Endothelial cell of umbilical vein (primary cell): ENCODE data around the gene ZNF670.

Source experiments
- CTCF ChIP-seq, 2 donors: IDR thresholded peaks; 1 replicate in 1 of 2; 2 replicates in 1 of 2; pipeline ENCODE4 v1.5.1; 2011; ENCODE audit warnings: low read length in 2 of 2, mild to moderate bottlenecking in 2 of 2, moderate library complexity in 2 of 2, control low read depth in 1 of 2, inconsistent platforms in 1 of 2, low read depth in 1 of 2; ENCODE audit not compliant: insufficient read depth in 1 of 2; ENCODE audit errors: extremely low read depth in 1 of 2
- EZH2 ChIP-seq: IDR thresholded peaks from 2 replicates; pipeline ENCODE4 v1.6.1; 2012; ENCODE audit warnings: borderline replicate concordance, low read depth, mild to moderate bottlenecking, moderate library complexity, low read length, inconsistent platforms; ENCODE audit not compliant: severe bottlenecking
- JUN ChIP-seq: IDR thresholded peaks from 2 replicates; pipeline ENCODE4 v1.6.1; 2011; ENCODE audit warnings: borderline replicate concordance, low read depth; ENCODE audit not compliant: insufficient read length, insufficient read depth
- POLR2A ChIP-seq: IDR thresholded peaks from 2 replicates; pipeline ENCODE4 v1.6.1; 2012; ENCODE audit warnings: low read depth, mild to moderate bottlenecking, control low read depth, low read length
- POLR2AphosphoS5 ChIP-seq: IDR thresholded peaks from 2 replicates; pipeline ENCODE4 v1.6.1; 2012; ENCODE audit warnings: low read depth, mild to moderate bottlenecking, control low read depth, low read length, moderate library complexity; ENCODE audit not compliant: insufficient read depth

- TF ChIP-seq CTCF (IDR thresholded peaks at IDR 0.05; ENCODE audit: extremely low read depth in 1 of 2, insufficient read depth in 1 of 2, low read depth in 1 of 2, low read length in 2 of 2) (no peak), EZH2 (no peak), POLR2A (no peak), POLR2AphosphoS5 (no peak), JUN (no peak)
Measured at GRCh38 chr1:247096112-247096511, 17.5 kb upstream of the ZNF670 start.
